Activated T-cell treated with anti-CD3 and anti-CD28 coated beads for 24 hours (primary cell): ENCODE results near the gene FRMD7.

Experiments used
- DNase-seq: peaks from one replicate; pipeline ENCODE4 v3.0.0-alpha.2; 2020; ENCODE audit warnings: low read depth

FRMD7 gene

DNA sequence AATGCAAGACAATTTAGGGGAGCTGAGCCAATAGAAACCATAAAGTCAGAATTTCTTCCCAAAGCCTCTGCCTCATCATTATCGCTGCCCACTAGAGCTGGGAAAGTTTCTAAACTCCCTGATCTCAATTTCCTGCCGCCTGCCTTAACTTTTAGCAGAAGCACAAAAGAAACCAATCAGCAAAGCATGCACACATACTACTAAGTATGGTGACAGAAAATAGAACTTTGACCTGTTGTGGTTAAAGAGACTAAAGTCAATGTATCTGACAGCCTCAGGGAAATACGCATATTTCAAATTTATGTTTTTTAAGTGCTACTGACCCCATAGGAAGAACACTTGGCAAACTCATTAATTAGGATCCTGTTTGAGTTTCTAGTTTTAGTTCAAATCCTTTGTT lies 94.7 kb downstream of the FRMD7 start:
- DNase-seq, result no peak

DNA sequence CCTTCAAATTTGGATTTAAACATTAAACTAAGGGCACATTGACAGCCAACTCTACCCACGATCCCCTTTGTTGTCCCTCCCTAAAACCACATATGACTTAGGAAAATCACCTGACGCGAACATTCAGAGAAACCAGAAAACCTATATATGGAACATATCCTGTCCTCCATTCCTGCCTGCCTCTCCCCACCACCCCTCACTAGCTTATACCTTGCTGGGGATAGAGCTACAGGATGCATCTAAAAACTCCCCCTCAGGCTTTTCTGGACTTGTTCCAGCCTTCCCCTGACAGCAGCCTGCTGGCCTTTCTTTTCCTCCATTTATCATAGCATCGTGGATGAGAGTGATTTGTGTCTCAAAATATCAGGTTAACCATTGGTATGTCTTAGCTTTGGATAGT lies 96.0 kb downstream of the FRMD7 start:
- DNase-seq, result no peak

- DNase-seq, result no peak
These were observed 97.6 kb downstream of the FRMD7 start for GRCh38 chrX:132030264-132030663.
